Activated gamma-delta T cell treated with Interleukin-2 at 50 U/mL for 16 hours (primary cell): ENCODE measurements around the gene ZNF408.

Experiments used
- DNase-seq: peaks from one replicate; pipeline ENCODE4 v3.0.0-alpha.2; 2020

The ZNF408 gene

GRCh38 chr11:46729110-46730027, 28.5 kb downstream of the ZNF408 start:
- DNase-seq = no peak

- no peak for DNase-seq
Measured at GRCh38 chr11:46731545-46731944, 30.7 kb downstream of the ZNF408 start.

- no peak for DNase-seq
Measured at GRCh38 chr11:46733234-46733633, 32.4 kb downstream of the ZNF408 start.

GRCh38 chr11:46736146-46736545, 35.3 kb downstream of the ZNF408 start:
- DNase-seq = no peak

GRCh38 chr11:46736615-46737014, 35.8 kb downstream of the ZNF408 start:
- DNase-seq = no peak

GRCh38 chr11:46737699-46738098, 36.9 kb downstream of the ZNF408 start:
- no peak for DNase-seq

- no peak for DNase-seq
Measured at GRCh38 chr11:46738887-46739286, 38.1 kb downstream of the ZNF408 start.

- DNase-seq = no peak
Measured at GRCh38 chr11:46741600-46742484, 41.0 kb downstream of the ZNF408 start.

GRCh38 chr11:46743043-46743442, 42.2 kb downstream of the ZNF408 start:
- DNase-seq = no peak

GRCh38 chr11:46743693-46744339, 43.0 kb downstream of the ZNF408 start:
- no peak for DNase-seq

- DNase-seq = no peak
Measured at GRCh38 chr11:46745328-46745727, 44.5 kb downstream of the ZNF408 start.

GRCh38 chr11:46745995-46746394, 45.2 kb downstream of the ZNF408 start:
- no peak for DNase-seq

- no peak for DNase-seq
Measured at GRCh38 chr11:46747150-46747549, 46.3 kb downstream of the ZNF408 start.
